ENCODE results near the gene PDE7B. TPM values are rescaled to one million over a fixed set of nuclear protein-coding genes. Genes with fewer than 3 reads are reported as not detected.
A peak's percentile ranks its signal among the peaks of the same experiment; 100 is the strongest.

Gene PDE7B
- total RNA-seq, 4 donors from 2014 or later: 2.9 to 23.6 (median 5.2) TPM

DNA sequence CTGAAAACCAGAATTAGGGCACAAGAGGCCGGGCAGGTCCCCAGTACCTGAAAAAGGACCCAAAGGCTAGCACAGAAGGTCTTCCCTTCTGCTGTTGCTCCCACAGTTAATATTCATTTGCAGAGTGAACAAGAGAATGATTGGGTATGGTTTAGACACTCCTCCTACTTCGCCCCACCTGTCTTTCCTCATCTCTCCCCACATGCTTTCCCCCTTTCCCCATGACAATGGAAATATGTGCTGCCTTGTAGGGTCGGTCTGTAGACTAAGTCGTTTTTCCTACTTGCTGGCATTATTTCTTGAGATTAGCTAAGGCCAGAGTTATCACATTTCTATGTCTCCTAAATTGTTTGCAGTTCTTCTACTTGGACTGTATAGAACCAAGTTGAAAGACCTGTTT lies 181.9 kb downstream of the PDE7B start:
- TF ChIP-seq POLR2AphosphoS5 (IDR thresholded peaks at IDR 0.05) (no peak), EP300 (IDR thresholded peaks at IDR 0.05) (no peak), POLR2A (IDR thresholded peaks at IDR 0.05) (no peak)
- TF ChIP-seq, protein P1, sequence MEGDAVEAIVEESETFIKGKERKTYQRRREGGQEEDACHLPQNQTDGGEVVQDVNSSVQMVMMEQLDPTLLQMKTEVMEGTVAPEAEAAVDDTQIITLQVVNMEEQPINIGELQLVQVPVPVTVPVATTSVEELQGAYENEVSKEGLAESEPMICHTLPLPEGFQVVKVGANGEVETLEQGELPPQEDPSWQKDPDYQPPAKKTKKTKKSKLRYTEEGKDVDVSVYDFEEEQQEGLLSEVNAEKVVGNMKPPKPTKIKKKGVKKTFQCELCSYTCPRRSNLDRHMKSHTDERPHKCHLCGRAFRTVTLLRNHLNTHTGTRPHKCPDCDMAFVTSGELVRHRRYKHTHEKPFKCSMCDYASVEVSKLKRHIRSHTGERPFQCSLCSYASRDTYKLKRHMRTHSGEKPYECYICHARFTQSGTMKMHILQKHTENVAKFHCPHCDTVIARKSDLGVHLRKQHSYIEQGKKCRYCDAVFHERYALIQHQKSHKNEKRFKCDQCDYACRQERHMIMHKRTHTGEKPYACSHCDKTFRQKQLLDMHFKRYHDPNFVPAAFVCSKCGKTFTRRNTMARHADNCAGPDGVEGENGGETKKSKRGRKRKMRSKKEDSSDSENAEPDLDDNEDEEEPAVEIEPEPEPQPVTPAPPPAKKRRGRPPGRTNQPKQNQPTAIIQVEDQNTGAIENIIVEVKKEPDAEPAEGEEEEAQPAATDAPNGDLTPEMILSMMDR (IDR thresholded peaks at IDR 0.05): no peak
- no peaks in the 10 kb centered on the region for H3K9me3 ChIP-seq
- H3K27ac ChIP-seq: no peak overlapping the region
- H3K36me3 ChIP-seq: no peaks in the 10 kb centered on the region
- peaks cover 0 to 20% (median 11%) of the 10 kb centered on the region in 3 donors for H3K4me1 ChIP-seq
- 90 to 92% methylated on average over 4 of the region's 4 CpGs for WGBS, 2 donors (ENCODE audit: low coverage in 1 of 2)
- H3K4me3 ChIP-seq: no peak overlapping the region
- no peak for ATAC-seq
- H3K27me3 ChIP-seq: no peaks in the 10 kb centered on the region

DNA sequence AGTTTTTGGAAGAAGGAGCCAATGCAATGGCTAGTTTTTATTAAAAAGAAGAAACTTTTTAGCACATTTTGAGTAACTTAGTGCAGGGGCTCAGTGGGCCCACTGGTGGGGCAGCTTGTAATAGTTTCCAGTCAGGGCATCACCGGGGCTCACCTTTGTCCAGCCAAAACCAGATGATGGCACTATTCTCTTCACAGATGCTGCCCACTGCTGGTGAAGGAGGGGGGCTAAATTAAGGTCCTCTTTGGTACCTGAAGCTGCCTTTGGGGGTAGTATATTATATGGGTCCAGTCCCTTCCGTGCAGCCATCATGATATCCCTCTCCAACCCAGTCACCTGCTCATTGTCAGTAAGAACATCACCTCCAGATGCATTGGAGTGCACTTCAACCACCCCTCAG lies 182.9 kb downstream of the PDE7B start:
- WGBS, 2 donors (ENCODE audit: low coverage in 1 of 2): 100% methylated on average over 1 of the region's 2 CpGs; no CpG with 5 or more reads in 1 of the 2 donors
- TF ChIP-seq, protein P1 (IDR thresholded peaks at IDR 0.05): no peak
- TF ChIP-seq EP300 (IDR thresholded peaks at IDR 0.05) (no peak), POLR2A (IDR thresholded peaks at IDR 0.05) (no peak), POLR2AphosphoS5 (IDR thresholded peaks at IDR 0.05) (no peak)
- ATAC-seq: no peak
- Histone ChIP-seq H3K36me3 (no peaks in the 10 kb centered on the region), H3K27ac (peak overlapping the region in 1 of 4 donors; percentile 79), H3K4me1 (peaks cover 0 to 30% (median 11%) of the 10 kb centered on the region in 3 donors), H3K9me3 (no peaks in the 10 kb centered on the region), H3K27me3 (no peaks in the 10 kb centered on the region), H3K4me3 (no peak overlapping the region)

DNA sequence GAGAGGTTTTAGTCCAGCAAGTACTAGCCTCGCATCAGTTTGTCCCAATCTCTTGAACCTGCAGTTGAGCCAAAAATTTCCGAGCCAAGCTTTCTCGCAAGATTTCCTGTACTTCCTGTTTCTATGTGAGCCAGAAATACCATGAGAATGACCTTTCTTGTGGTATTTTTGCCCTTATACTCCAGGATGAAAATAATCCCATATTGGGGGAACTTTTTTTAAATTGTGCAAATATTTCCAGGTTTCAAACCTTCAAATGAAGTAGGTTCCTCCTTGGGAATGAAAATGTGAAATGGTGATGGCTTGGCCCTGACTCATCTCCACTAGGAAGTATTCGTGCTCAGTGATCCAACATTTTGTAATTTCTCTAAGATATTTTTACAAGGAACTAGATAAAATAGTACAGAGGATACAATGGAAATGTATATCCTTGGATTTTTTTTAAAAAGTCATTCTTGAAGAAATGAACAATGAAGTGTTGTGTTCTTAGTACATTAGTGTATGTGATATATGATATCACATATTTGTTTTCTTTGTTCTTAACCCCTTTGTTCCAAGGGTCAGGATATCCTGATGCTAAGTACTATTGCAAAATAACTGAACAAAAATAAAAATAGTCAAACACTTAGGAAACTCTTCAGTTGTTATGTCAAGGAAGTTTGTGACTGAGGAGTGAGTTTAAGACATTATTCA lies 184.0 kb downstream of the PDE7B start:
- Histone ChIP-seq H3K4me1 (peaks cover 0 to 41% (median 11%) of the 10 kb centered on the region in 3 donors), H3K27me3 (no peaks in the 10 kb centered on the region), H3K9me3 (no peaks in the 10 kb centered on the region), H3K27ac (peak overlapping the region in 3 of 4 donors; percentile 78 to 79 (median 79)), H3K4me3 (no peak overlapping the region), H3K36me3 (no peaks in the 10 kb centered on the region)
- WGBS, 2 donors (ENCODE audit: low coverage in 1 of 2): 27 to 70% methylated on average over 4 of the region's 4 CpGs
- ATAC-seq: peak; percentile 51
- TF ChIP-seq EP300 (IDR thresholded peaks at IDR 0.05) (no peak), POLR2AphosphoS5 (IDR thresholded peaks at IDR 0.05) (no peak)
- TF ChIP-seq, protein P1 (IDR thresholded peaks at IDR 0.05): no peak

DNA sequence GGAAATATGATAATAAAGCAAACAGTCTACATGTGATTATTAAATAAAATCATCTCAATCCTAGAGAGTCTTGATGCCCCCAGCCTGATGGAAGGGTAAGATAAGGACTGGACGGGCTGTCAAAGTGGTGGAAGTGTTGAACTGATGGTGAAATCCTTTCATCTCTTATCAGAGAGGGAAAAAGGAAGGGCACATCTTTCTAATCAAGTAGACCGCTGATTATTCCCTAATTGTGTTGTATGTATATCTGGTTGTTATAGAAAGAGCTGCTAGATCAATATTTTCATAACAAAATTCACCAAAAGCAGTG lies 184.5 kb downstream of the PDE7B start:
- no peak for ATAC-seq
- H3K4me1 ChIP-seq: peaks cover 0 to 46% (median 11%) of the 10 kb centered on the region in 3 donors
- peak overlapping the region; percentile 26 to 79 (median 78) for H3K27ac ChIP-seq

More for the DNA sequence above, 184.5 kb downstream of the PDE7B start:
- Histone ChIP-seq H3K9me3 (no peaks in the 10 kb centered on the region), H3K36me3 (no peaks in the 10 kb centered on the region), H3K27me3 (no peaks in the 10 kb centered on the region), H3K4me3 (no peak overlapping the region)
- TF ChIP-seq POLR2A (IDR thresholded peaks at IDR 0.05) (no peak), EP300 (IDR thresholded peaks at IDR 0.05) (no peak), POLR2AphosphoS5 (IDR thresholded peaks at IDR 0.05) (no peak)
- TF ChIP-seq, protein P1 (IDR thresholded peaks at IDR 0.05): no peak
- WGBS, 2 donors (ENCODE audit: low coverage in 1 of 2): 71 to 73% methylated on average over 2 of the region's 2 CpGs
